H9 (cell line): Measurements from ENCODE around the gene SIX5. TPM values are rescaled to one million over a fixed set of nuclear protein-coding genes. Genes with fewer than 3 reads are reported as not detected.

ENCODE experiments used
- DNase-seq: peaks from one replicate; pipeline ENCODE4 v3.0.0-alpha.2; 2017
- H2AFZ ChIP-seq: one replicate; pipeline ENCODE4 v1.6.1; 2013; ENCODE audit warnings: mild to moderate bottlenecking, low read length, control low read depth, moderate library complexity
- H2AK5ac ChIP-seq: 2 replicates; pipeline ENCODE4 v1.6.1; 2013; ENCODE audit warnings: low read length, control low read depth, mixed read lengths; ENCODE audit not compliant: insufficient read length
- H2BK120ac ChIP-seq: one replicate; pipeline ENCODE4 v1.6.1; 2013; ENCODE audit warnings: low read depth, mild to moderate bottlenecking, low read length, control low read depth, inconsistent platforms; ENCODE audit not compliant: poor library complexity, severe bottlenecking
- H2BK12ac ChIP-seq: 2 replicates; pipeline ENCODE4 v1.6.1; 2013; ENCODE audit warnings: low read length, control low read depth, mixed read lengths, low read depth; ENCODE audit not compliant: insufficient read length
- H2BK15ac ChIP-seq: 2 replicates; pipeline ENCODE4 v1.6.1; 2013; ENCODE audit warnings: low read depth, low read length, control low read depth
- H2BK20ac ChIP-seq: one replicate; pipeline ENCODE4 v1.6.1; 2013; ENCODE audit warnings: low read depth, mild to moderate bottlenecking, low read length, control low read depth, inconsistent platforms; ENCODE audit not compliant: poor library complexity, severe bottlenecking
- H2BK5ac ChIP-seq: 2 replicates; pipeline ENCODE4 v1.6.1; 2013; ENCODE audit warnings: low read length, control low read depth, mixed read lengths; ENCODE audit not compliant: insufficient read length
- H3K14ac ChIP-seq: 2 replicates; pipeline ENCODE4 v1.6.1; 2013; ENCODE audit warnings: low read length, control low read depth; ENCODE audit not compliant: insufficient read depth
- H3K18ac ChIP-seq: 2 replicates; pipeline ENCODE4 v1.6.1; 2013; ENCODE audit warnings: low read depth, mild to moderate bottlenecking, mixed read lengths, low read length, control low read depth; ENCODE audit not compliant: insufficient read length
- H3K23ac ChIP-seq: 2 replicates; pipeline ENCODE4 v1.6.1; 2013; ENCODE audit warnings: low read length, control low read depth, mixed read lengths, low read depth; ENCODE audit not compliant: insufficient read length
- H3K23me2 ChIP-seq: 2 replicates; pipeline ENCODE4 v1.6.1; 2013; ENCODE audit warnings: low read depth, mild to moderate bottlenecking, mixed read lengths, low read length, control low read depth; ENCODE audit not compliant: insufficient read length, poor library complexity, severe bottlenecking
- H3K27ac ChIP-seq: 2 replicates; pipeline ENCODE4 v1.5.1; 2013; ENCODE audit warnings: low read length, control low read depth, mixed read lengths, low read depth; ENCODE audit not compliant: insufficient read length
- H3K27me3 ChIP-seq: 2 replicates; pipeline ENCODE4 v1.6.1; 2013; ENCODE audit warnings: low read length, control low read depth, inconsistent platforms; ENCODE audit not compliant: insufficient read depth
- H3K4ac ChIP-seq: 2 replicates; pipeline ENCODE4 v1.6.1; 2013; ENCODE audit warnings: low read depth, mild to moderate bottlenecking, control low read depth, inconsistent platforms, low read length, moderate library complexity
- H3K4me1 ChIP-seq: 2 replicates; pipeline ENCODE4 v1.6.1; 2013; ENCODE audit warnings: low read length, control low read depth, inconsistent platforms; ENCODE audit not compliant: insufficient read depth
- H3K4me2 ChIP-seq: 2 replicates; pipeline ENCODE4 v1.6.1; 2013; ENCODE audit warnings: low read length, control low read depth, mixed read lengths; ENCODE audit not compliant: insufficient read length, insufficient read depth
- H3K56ac ChIP-seq: 2 replicates; pipeline ENCODE4 v1.6.1; 2013; ENCODE audit warnings: low read depth, mild to moderate bottlenecking, mixed read lengths, low read length, control low read depth; ENCODE audit not compliant: insufficient read length
- H3K79me1 ChIP-seq: 2 replicates; pipeline ENCODE4 v1.6.1; 2013; ENCODE audit warnings: low read depth, mild to moderate bottlenecking, moderate library complexity, low read length, control low read depth, inconsistent platforms; ENCODE audit not compliant: insufficient read depth, poor library complexity, severe bottlenecking
- H3K79me2 ChIP-seq: 2 replicates; pipeline ENCODE4 v1.6.1; 2013; ENCODE audit warnings: low read length, control low read depth, inconsistent platforms; ENCODE audit not compliant: insufficient read depth
- H3K9ac ChIP-seq: 2 replicates; pipeline ENCODE4 v1.6.1; 2013; ENCODE audit warnings: low read length, control low read depth, mixed read lengths; ENCODE audit not compliant: insufficient read length; ENCODE audit errors: extremely low read depth
- H3K9me3 ChIP-seq: one replicate; pipeline ENCODE4 v1.6.1; 2013; ENCODE audit warnings: low read depth, low read length, inconsistent platforms; ENCODE audit not compliant: control insufficient read depth
- H3T11ph ChIP-seq: one replicate; pipeline ENCODE4 v1.6.1; 2013; ENCODE audit warnings: mild to moderate bottlenecking, low read length, control low read depth, inconsistent platforms
- H4K20me1 ChIP-seq: one replicate; pipeline ENCODE4 v1.6.1; 2013; ENCODE audit not compliant: control insufficient read depth, insufficient read length, insufficient read depth
- H4K5ac ChIP-seq: 2 replicates; pipeline ENCODE4 v1.6.1; 2013; ENCODE audit warnings: low read depth, mild to moderate bottlenecking, mixed read lengths, low read length, control low read depth; ENCODE audit not compliant: insufficient read length
- H4K8ac ChIP-seq: replicated peaks from 2 replicates; pipeline ENCODE4 v1.6.1; 2013; ENCODE audit warnings: low read length, control low read depth, mixed read lengths, low read depth; ENCODE audit not compliant: insufficient read length
- H4K91ac ChIP-seq: 2 replicates; pipeline ENCODE4 v1.6.1; 2013; ENCODE audit warnings: low read depth, mild to moderate bottlenecking, moderate library complexity, mixed read lengths, low read length, control low read depth; ENCODE audit not compliant: insufficient read length
- H3K27ac Mint-ChIP-seq, 3 experiments: 2 replicates in 2 of 3; 3 replicates in 1 of 3; pipeline ENCODE4 v1.8.0; 2020 to 2021; ENCODE audit warnings: mixed read lengths in 3 of 3, mild to moderate bottlenecking in 1 of 3, moderate library complexity in 1 of 3
- H3K27me3 Mint-ChIP-seq: 2 replicates; pipeline ENCODE4 v1.8.0; 2021; ENCODE audit warnings: low read depth, mild to moderate bottlenecking, moderate library complexity, mixed read lengths
- H3K36me3 Mint-ChIP-seq, 3 experiments: 2 replicates in 2 of 3; 3 replicates in 1 of 3; pipeline ENCODE4 v1.8.0; 2020 to 2021; ENCODE audit warnings: low read depth in 3 of 3, mixed read lengths in 3 of 3; ENCODE audit not compliant: insufficient read depth in 1 of 3
- H3K4me1 Mint-ChIP-seq, 2 experiments: 2 replicates each; pipeline ENCODE4 v1.8.0; 2020; ENCODE audit warnings: mixed read lengths in 2 of 2
- H3K4me3 Mint-ChIP-seq, 2 experiments: 2 replicates in 1 of 2; 3 replicates in 1 of 2; pipeline ENCODE4 v1.8.0; 2020 to 2021; ENCODE audit warnings: mild to moderate bottlenecking in 2 of 2, mixed read lengths in 2 of 2, moderate library complexity in 1 of 2
- H3K9me3 Mint-ChIP-seq, 2 experiments: 2 replicates in 1 of 2; 3 replicates in 1 of 2; pipeline ENCODE4 v1.8.0; 2020; ENCODE audit warnings: mild to moderate bottlenecking in 2 of 2, mixed read lengths in 2 of 2, moderate library complexity in 1 of 2
- CTCF ChIP-seq: fragments of 200-600 bp; sonication (generic); conservative IDR thresholded peaks from 3 replicates; pipeline ENCODE4 v1.8.0; 2021; ENCODE audit warnings: antibody characterized with exemption, mild to moderate bottlenecking
- WGBS: extraction: QIAGEN DNeasy Blood & Tissue Kit; methylation state at CpG from one replicate; pipeline ENCODE4 v1.1.7; 2013; ENCODE audit warnings: missing lambda C conversion rate, low lambda C conversion rate, mixed read lengths; ENCODE audit not compliant: insufficient read length; ENCODE audit errors: extremely low coverage; 5-methylcytosine and 5-hydroxymethylcytosine counted together
- total RNA-seq: library from RNA; stranded (reverse); gene quantifications from 2 replicates; pipeline ENCODE4 v1.2.1, GENCODE V29; 2021

The SIX5 gene
- total RNA-seq, 1 experiment from 2014 or later, result 41.7 TPM

GRCh38 chr19:45761714-45762113 is 7.3 kb downstream of the SIX5 start:
- Histone ChIP-seq H3T11ph (no peak overlapping the region), H3K18ac (no peak overlapping the region), H2BK5ac (no peak overlapping the region), H3K4me1 (peaks cover 3% of the 10 kb centered on the region; the same call in 1 of the 2 replicates), H2AFZ (no peak overlapping the region), H3K4me2 (no peak overlapping the region), H3K9me3 (no peaks in the 10 kb centered on the region), H4K91ac (no peak overlapping the region), H2BK20ac (no peak overlapping the region), H3K79me1 (no peaks in the 10 kb centered on the region), H3K23ac (no peak overlapping the region), H3K9ac (no peak overlapping the region), H4K5ac (no peak overlapping the region), H3K23me2 (peaks cover 3% of the 10 kb centered on the region), H3K56ac (no peak overlapping the region), H3K4ac (no peak overlapping the region), H3K14ac (no peak overlapping the region; the same call in 1 of the 2 replicates), H3K27me3 (no peaks in the 10 kb centered on the region), H3K27ac (no peak overlapping the region), H3K79me2 (no peaks in the 10 kb centered on the region), H2BK15ac (no peak overlapping the region), H4K20me1 (no peaks in the 10 kb centered on the region), H2BK120ac (no peak overlapping the region), H2BK12ac (no peak overlapping the region), H4K8ac (no peak overlapping the region), H2AK5ac (no peak overlapping the region)
- H3K27ac Mint-ChIP-seq, result peak overlapping the region in 1 of 3 experiments; percentile 35; a peak in 1 of 7 replicates
- DNase-seq, result no peak
- TF ChIP-seq CTCF, result no peak
- 0 out of 7 replicates have a peak, but pooled peaks cover 0 to 2% (median 0%) of the 10 kb centered on the region in 3 experiments for H3K36me3 Mint-ChIP-seq
- peaks cover 8 to 31% of the 10 kb centered on the region in 2 experiments for H3K4me1 Mint-ChIP-seq
- WGBS, result no CpG with 5 or more reads among the region's 17 CpGs
- no peaks in the 10 kb centered on the region for H3K9me3 Mint-ChIP-seq
- H3K27me3 Mint-ChIP-seq, result peaks cover 28% of the 10 kb centered on the region
- H3K4me3 Mint-ChIP-seq, result no peak overlapping the region
